HG03039 (cell line): ENCODE measurements around the gene CNGB1.
"Not testable (repeated sequence)": the region's sequence is repeated elsewhere in the genome, so short reads cannot be mapped to it uniquely, and the experiment has no call there.

Experiments
- ATAC-seq: cut with Tn5 transposase; IDR thresholded peaks from one replicate; pipeline ENCODE4 v1.9.1; 2021; ENCODE audit warnings: mild to moderate bottlenecking, moderate library complexity; ENCODE audit not compliant: unreplicated experiment

Gene CNGB1

DNA sequence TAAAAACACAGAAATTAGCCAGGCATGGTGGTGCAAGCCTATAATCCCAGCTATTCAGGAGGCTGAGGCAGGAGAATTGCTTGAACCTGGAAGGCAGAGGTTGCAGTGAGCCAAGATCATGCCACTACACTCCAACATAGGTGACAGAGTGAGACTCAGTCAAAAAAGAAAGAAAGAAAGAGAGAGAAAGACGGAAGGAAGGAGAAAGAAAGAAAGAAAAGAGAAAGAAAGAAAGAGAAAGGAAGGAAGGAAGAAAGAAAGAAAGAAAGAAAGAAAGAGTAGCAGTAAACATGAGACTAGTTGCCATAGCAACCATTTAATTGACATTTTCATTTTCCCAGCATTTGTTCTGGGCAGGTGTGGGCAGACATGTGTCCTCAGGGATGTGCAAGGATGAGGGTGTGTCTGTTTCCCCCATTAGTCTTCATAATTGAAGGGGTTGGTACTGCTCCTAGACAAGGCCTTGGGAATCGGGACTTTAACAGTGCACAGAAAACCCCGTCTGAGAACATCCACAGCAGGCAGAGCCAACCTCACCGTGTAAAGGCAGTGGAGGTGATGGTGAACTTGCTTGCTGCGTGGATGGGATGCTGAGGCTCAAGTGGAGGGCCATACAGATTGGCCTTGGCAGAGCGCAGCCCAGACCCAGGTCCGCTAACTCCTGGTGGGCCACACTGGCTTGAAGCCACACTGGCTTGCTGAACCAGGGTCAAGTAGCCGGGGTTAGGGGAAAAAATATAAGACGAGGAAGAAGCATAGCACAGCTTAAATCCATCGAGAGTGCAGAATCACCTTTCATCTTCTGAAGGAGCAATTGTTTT is 133.4 kb downstream of the CNGB1 start:
- no peak for ATAC-seq

DNA sequence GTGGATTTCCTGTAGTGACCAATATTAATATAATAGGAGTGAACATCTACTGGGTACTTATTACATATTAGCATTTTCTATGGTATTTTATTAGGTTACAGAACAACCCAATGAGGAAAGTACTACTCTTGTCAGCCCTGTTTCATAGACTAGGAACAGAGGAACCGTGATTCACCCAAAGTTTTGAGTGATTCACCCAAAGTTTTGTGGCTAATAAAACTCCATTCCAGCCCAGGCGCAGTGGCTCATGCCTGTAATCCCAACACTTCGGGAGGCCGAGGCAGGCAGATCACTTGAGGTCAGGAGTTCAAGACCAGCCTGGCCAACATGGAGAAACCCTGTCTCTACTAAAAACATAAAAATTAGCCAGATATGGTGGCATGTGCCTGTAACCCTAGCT is 135.5 kb downstream of the CNGB1 start:
- not testable (repeated sequence) for ATAC-seq

- ATAC-seq: no peak
Observed at GRCh38 chr16:57834936-57835335, 136.0 kb downstream of the CNGB1 start.
